ENCODE data around the gene MAP3K13. TPM values are rescaled to one million over a fixed set of nuclear protein-coding genes. Genes with fewer than 3 reads are reported as not detected.

MAP3K13 gene
- total and polyA plus RNA-seq, 2 of the 13 experiments (the other 11 are each of a cell fraction or from before 2014, with no cell fraction given) = 24.2 to 26.5 TPM

DNA sequence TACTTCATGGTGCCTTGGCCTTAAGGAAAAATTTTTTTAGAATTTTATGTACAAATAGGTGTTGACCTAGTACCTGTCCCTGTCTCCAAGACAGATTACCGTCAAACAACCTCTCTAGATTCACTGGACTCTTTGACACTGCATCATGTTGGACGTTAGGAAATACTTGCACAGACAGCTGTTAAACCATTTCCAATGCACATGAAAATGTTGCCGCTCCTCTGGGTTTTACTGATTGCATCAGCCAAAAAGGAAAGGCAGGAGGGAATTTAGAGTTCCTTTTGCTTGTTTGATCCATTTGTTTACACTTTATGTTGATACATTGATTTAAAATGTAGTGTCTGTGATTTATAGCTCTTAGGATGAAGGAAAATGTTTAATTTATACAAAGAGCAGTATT is 121.4 kb downstream of the MAP3K13 start:
- in situ Hi-C loops (cut with HindIII; ENCODE audit: extremely low pct_ligation_motif_present, low pct_unique_long_range_greater_than_20kb) = no loop called here

DNA sequence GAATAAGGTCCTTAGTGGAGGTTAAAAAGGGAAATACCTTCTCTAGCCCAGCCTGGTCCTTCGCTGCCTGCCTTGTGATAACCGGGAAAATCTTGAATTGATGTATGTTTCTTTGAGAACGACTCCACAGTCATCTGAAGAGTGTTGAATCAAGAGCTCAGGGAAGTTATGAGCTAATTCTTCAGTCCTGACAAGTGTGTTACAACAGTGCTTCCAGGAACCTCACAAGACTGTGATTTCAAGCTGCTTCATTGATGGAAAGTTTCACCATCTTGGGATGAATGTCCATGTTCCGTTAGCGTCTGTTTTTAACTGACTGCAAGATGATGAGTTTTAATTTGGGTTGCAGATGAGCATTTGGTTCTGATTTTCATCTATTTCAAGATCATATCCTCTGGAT is 123.5 kb downstream of the MAP3K13 start:
- no peaks in the 10 kb centered on the region for H3K27me3 ChIP-seq (ENCODE audit: control insufficient read depth in 1 of 2, insufficient read depth in 2 of 2, low read length in 2 of 2)
- WGBS (ENCODE audit: low lambda C conversion rate) = 97% methylated on average over 5 of the region's 5 CpGs
- in situ Hi-C loops (cut with HindIII; ENCODE audit: extremely low pct_ligation_motif_present, low pct_unique_long_range_greater_than_20kb) = no loop called here
- no peak for FAIRE-seq
- H3K36me3 ChIP-seq (replicated peaks in 1 of 2; ENCODE audit: control insufficient read depth in 1 of 2, insufficient read depth in 2 of 2, low read length in 2 of 2) = peaks cover 14 to 33% of the 10 kb centered on the region in 2 experiments; a peak in 4 of 5 replicates
- no peak for TF ChIP-seq ZNF333 (CRISPR knock-in tag; IDR thresholded peaks at IDR 0.05; ENCODE audit: borderline replicate concordance)
- no peak for TF ChIP-seq FOXM1 (CRISPR knock-in tag; IDR thresholded peaks at IDR 0.05)
- no peak for TF ChIP-seq NR3C1 (CRISPR knock-in tag; IDR thresholded peaks at IDR 0.05)
- no peak for TF ChIP-seq ZNF790 (CRISPR knock-in tag; IDR thresholded peaks at IDR 0.05; ENCODE audit: borderline replicate concordance)
- TF ChIP-seq STAG1 (CRISPR knock-in tag; IDR thresholded peaks at IDR 0.05) = no peak
- TF ChIP-seq REL (CRISPR knock-in tag; conservative IDR thresholded peaks at IDR 0.05) = no peak
- TF ChIP-seq ONECUT2 (CRISPR knock-in tag; IDR thresholded peaks at IDR 0.05) = no peak
- no peak for TF ChIP-seq ZNF550 (CRISPR knock-in tag; IDR thresholded peaks at IDR 0.05; ENCODE audit: borderline replicate concordance)
- TF ChIP-seq ZNF83 (CRISPR knock-in tag; IDR thresholded peaks at IDR 0.05; ENCODE audit: borderline replicate concordance) = no peak
- no peak for TF ChIP-seq TP53 (CRISPR knock-in tag; conservative IDR thresholded peaks at IDR 0.05)
- TF ChIP-seq, protein P1, sequence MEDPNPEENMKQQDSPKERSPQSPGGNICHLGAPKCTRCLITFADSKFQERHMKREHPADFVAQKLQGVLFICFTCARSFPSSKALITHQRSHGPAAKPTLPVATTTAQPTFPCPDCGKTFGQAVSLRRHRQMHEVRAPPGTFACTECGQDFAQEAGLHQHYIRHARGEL (CRISPR knock-in tag; IDR thresholded peaks at IDR 0.05) = no peak
- no peak for TF ChIP-seq RAD51 (IDR thresholded peaks at IDR 0.05; ENCODE audit: borderline replicate concordance)
- no peak for TF ChIP-seq ZFP1 (CRISPR knock-in tag; IDR thresholded peaks at IDR 0.05)
- TF ChIP-seq ELF1 (CRISPR knock-in tag; IDR thresholded peaks at IDR 0.05) = no peak
- TF ChIP-seq ZNF605 (CRISPR knock-in tag; IDR thresholded peaks at IDR 0.05) = no peak
- intact Hi-C loops (cut with micrococcal nuclease; ENCODE audit: unreplicated experiment) = no loop called here
- no peak overlapping the region for H3K27ac ChIP-seq (ENCODE audit: extremely low read length, insufficient read depth, low read length)
- no peak overlapping the region for H3K9ac ChIP-seq (ENCODE audit: insufficient read depth, low read depth, low read length)
- no peaks in the 10 kb centered on the region for H3K79me2 ChIP-seq (ENCODE audit: insufficient read depth, low read length)
- ChIA-PET POLR2A (no interaction called here), CTCF (ENCODE audit: low intra/inter-chr PET ratio, low total read pairs) (no interaction called here)
- no peak overlapping the region for H3K4me3 ChIP-seq (replicated peaks in 1 of 3; ENCODE audit: insufficient read depth in 1 of 3, low read depth in 2 of 3, low read length in 3 of 3)
- H3K4me1 ChIP-seq (ENCODE audit: insufficient read depth, low read length) = peaks cover 20% of the 10 kb centered on the region
- no peak for ATAC-seq
- H3K9me3 ChIP-seq (ENCODE audit: low read length) = no peaks in the 10 kb centered on the region
- no TSS peak for BruUV-seq (replicated peaks)
- no peak overlapping the region for H2AFZ ChIP-seq (ENCODE audit: low read length)
- no peak overlapping the region for H3K4me2 ChIP-seq (ENCODE audit: low read depth, low read length)
- DNase-seq (ENCODE audit: low spot score) = no peak
- no peaks in the 10 kb centered on the region; the same call in 1 of the 2 replicates for H4K20me1 ChIP-seq (ENCODE audit: insufficient read depth, low read length)

More for the DNA sequence above, 121.4 kb downstream of the MAP3K13 start:
- intact Hi-C loops (cut with micrococcal nuclease; ENCODE audit: unreplicated experiment) = no loop called here
- DNase-seq (ENCODE audit: low spot score) (no peak), ATAC-seq (no peak), FAIRE-seq (no peak)
- peaks cover 11% of the 10 kb centered on the region for H3K4me1 ChIP-seq (ENCODE audit: insufficient read depth, low read length)
- BruUV-seq (replicated peaks) = no TSS peak
- H3K36me3 ChIP-seq (replicated peaks in 1 of 2; ENCODE audit: control insufficient read depth in 1 of 2, insufficient read depth in 2 of 2, low read length in 2 of 2) = peaks cover 22 to 37% of the 10 kb centered on the region in 2 experiments; a peak in 4 of 5 replicates
- H2AFZ ChIP-seq (ENCODE audit: low read length) = no peak overlapping the region
- H3K4me2 ChIP-seq (ENCODE audit: low read depth, low read length) = no peak overlapping the region
- H4K20me1 ChIP-seq (ENCODE audit: insufficient read depth, low read length) = no peaks in the 10 kb centered on the region; the same call in 1 of the 2 replicates
- ChIA-PET CTCF (ENCODE audit: low intra/inter-chr PET ratio, low total read pairs) (no interaction called here), POLR2A (no interaction called here)
- H3K27me3 ChIP-seq (ENCODE audit: control insufficient read depth in 1 of 2, insufficient read depth in 2 of 2, low read length in 2 of 2) = no peaks in the 10 kb centered on the region
- TF ChIP-seq, protein P2, sequence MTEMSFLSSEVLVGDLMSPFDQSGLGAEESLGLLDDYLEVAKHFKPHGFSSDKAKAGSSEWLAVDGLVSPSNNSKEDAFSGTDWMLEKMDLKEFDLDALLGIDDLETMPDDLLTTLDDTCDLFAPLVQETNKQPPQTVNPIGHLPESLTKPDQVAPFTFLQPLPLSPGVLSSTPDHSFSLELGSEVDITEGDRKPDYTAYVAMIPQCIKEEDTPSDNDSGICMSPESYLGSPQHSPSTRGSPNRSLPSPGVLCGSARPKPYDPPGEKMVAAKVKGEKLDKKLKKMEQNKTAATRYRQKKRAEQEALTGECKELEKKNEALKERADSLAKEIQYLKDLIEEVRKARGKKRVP (CRISPR knock-in tag; IDR thresholded peaks at IDR 0.05) = 0 out of 4 replicates have a peak, but pooled peaks of 1 of the 2 experiments have one; percentile 30
- TF ChIP-seq, protein P3, sequence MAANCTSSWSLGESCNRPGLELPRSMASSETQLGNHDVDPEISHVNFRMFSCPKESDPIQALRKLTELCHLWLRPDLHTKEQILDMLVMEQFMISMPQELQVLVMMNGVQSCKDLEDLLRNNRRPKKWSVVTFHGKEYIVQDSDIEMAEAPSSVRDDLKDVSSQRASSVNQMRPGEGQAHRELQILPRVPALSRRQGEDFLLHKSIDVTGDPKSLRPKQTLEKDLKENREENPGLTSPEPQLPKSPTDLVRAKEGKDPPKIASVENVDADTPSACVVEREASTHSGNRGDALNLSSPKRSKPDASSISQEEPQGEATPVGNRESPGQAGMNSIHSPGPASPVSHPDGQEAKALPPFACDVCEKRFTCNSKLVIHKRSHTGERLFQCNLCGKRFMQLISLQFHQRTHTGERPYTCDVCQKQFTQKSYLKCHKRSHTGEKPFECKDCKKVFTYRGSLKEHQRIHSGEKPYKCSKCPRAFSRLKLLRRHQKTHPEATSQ (CRISPR knock-in tag; IDR thresholded peaks at IDR 0.05; ENCODE audit: borderline replicate concordance) = no peak
- no peaks in the 10 kb centered on the region for H3K9me3 ChIP-seq (ENCODE audit: low read length)
- no peak overlapping the region for H3K27ac ChIP-seq (ENCODE audit: extremely low read length, insufficient read depth, low read length)
- no peaks in the 10 kb centered on the region for H3K79me2 ChIP-seq (ENCODE audit: insufficient read depth, low read length)
- H3K4me3 ChIP-seq (replicated peaks in 1 of 3; ENCODE audit: insufficient read depth in 1 of 3, low read depth in 2 of 3, low read length in 3 of 3) = no peak overlapping the region
- H3K9ac ChIP-seq (ENCODE audit: insufficient read depth, low read depth, low read length) = no peak overlapping the region
- WGBS (ENCODE audit: low lambda C conversion rate) = 100% methylated on average over 3 of the region's 3 CpGs

All from HepG2 (cell line).